Loucy (cell line): ENCODE results near the gene TMEM190.

ENCODE experiments used
- CTCF ChIP-seq: fragments of 200-600 bp; sonication (generic); conservative IDR thresholded peaks from 2 replicates; pipeline ENCODE4 v1.5.1; 2014; ENCODE audit warnings: mild to moderate bottlenecking, antibody characterized with exemption, low read length
- EZH2phosphoT487 ChIP-seq: fragments of 200-600 bp; IDR thresholded peaks from 2 replicates; pipeline ENCODE4 v1.6.1; 2018; ENCODE audit warnings: antibody characterized with exemption, mild to moderate bottlenecking, moderate library complexity, borderline replicate concordance

DNA sequence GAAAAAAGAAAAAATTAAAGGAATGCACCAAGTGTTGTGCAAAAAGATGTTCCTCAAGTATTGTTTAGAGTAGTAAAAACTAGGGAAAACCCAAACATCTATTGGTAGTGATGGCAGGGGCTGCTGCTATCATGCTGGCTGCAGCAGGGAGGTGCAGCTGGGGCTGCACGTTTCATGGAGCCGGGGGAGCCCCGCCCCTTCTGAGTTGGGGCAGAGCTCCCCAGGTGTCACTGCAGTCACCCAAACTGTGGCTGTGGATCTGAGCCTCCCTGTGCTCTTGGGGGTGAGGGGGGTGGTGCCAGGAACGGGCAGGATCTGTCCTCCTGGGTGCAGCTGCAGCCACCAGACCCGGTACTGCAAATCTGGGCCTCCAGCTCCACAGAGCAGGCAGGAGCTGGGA is 42.5 kb downstream of the TMEM190 start:
- no peak for TF ChIP-seq CTCF
- TF ChIP-seq EZH2phosphoT487 = no peak
